ENCODE measurements around the gene CMC1. TPM values are rescaled to one million over a fixed set of nuclear protein-coding genes. Genes with fewer than 3 reads are reported as not detected.

Gene CMC1
- polyA plus RNA-seq, 3 donors: 13.2 to 43.9 (median 40.5) TPM

DNA sequence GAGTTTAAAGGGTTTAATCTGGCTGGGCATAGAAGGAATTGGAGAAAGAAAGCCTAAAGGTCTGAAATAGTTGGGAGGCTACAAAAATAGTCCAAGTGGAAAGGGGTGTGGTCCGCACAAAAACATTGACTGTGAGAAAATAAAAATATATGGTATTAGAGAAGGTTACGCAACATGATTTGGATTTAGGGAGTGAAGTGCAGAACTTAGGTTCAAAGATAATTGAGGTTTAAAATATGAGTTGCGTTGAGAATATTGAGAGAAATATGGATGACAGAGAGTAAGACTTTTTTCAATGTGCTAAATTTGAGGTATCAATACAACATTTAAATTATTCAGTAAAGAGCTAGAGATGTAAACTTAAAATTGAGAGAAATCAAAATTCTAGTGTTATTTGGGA, 15.4 kb upstream of the CMC1 start:
- TF ChIP-seq, protein P1, sequence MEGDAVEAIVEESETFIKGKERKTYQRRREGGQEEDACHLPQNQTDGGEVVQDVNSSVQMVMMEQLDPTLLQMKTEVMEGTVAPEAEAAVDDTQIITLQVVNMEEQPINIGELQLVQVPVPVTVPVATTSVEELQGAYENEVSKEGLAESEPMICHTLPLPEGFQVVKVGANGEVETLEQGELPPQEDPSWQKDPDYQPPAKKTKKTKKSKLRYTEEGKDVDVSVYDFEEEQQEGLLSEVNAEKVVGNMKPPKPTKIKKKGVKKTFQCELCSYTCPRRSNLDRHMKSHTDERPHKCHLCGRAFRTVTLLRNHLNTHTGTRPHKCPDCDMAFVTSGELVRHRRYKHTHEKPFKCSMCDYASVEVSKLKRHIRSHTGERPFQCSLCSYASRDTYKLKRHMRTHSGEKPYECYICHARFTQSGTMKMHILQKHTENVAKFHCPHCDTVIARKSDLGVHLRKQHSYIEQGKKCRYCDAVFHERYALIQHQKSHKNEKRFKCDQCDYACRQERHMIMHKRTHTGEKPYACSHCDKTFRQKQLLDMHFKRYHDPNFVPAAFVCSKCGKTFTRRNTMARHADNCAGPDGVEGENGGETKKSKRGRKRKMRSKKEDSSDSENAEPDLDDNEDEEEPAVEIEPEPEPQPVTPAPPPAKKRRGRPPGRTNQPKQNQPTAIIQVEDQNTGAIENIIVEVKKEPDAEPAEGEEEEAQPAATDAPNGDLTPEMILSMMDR (IDR thresholded peaks at IDR 0.05): no peak
- H4K20me1 ChIP-seq (ENCODE audit: insufficient read depth, low read length): no peaks in the 10 kb centered on the region
- H3K4me2 ChIP-seq (replicated peaks; ENCODE audit: extremely low read depth, low read length, poor library complexity, severe bottlenecking): no peak overlapping the region
- no peaks in the 10 kb centered on the region for H3K27me3 ChIP-seq (ENCODE audit: control insufficient read depth in 2 of 2, insufficient read depth in 2 of 2, low read length in 2 of 2)
- H3K9me3 ChIP-seq (replicated peaks in 1 of 2; ENCODE audit: control insufficient read depth in 1 of 2, insufficient read depth in 1 of 2, low read length in 2 of 2): no peaks in the 10 kb centered on the region
- Mint-ChIP-seq H3K27ac (no peak overlapping the region), H3K36me3 (no peaks in the 10 kb centered on the region), H3K27me3 (ENCODE audit: low read depth in 3 of 3) (peaks cover 0 to 5% (median 2%) of the 10 kb centered on the region in 3 donors), H3K9me3 (peaks cover 0 to 3% (median 0%) of the 10 kb centered on the region in 7 donors), H3K4me1 (no peaks in the 10 kb centered on the region), H3K4me3 (no peak overlapping the region)
- DNase-seq: no peak
- WGBS (ENCODE audit: insufficient coverage): 100% methylated on average over 1 of the region's 3 CpGs
- no peaks in the 10 kb centered on the region for H3K79me2 ChIP-seq (ENCODE audit: insufficient read depth, low read length)
- no peak overlapping the region for H3K4me3 ChIP-seq (replicated peaks in 1 of 3; ENCODE audit: low read depth in 2 of 3, low read length in 3 of 3)
- intact Hi-C loops (cut with micrococcal nuclease): no loop called here
- H3K9ac ChIP-seq (ENCODE audit: insufficient read depth, low read length, poor library complexity, severe bottlenecking): no peak overlapping the region
- H3K27ac ChIP-seq (ENCODE audit: low read depth in 1 of 2, low read length in 2 of 2): no peak overlapping the region
- no peaks in the 10 kb centered on the region for H3K36me3 ChIP-seq (replicated peaks in 1 of 2; ENCODE audit: control insufficient read depth in 1 of 2, insufficient read depth in 2 of 2, low read length in 2 of 2)
- H3K4me1 ChIP-seq (ENCODE audit: control insufficient read depth in 1 of 2, insufficient read depth in 2 of 2, low read length in 2 of 2): no peaks in the 10 kb centered on the region
- H2AFZ ChIP-seq (ENCODE audit: insufficient read depth, low read depth, low read length, poor library complexity, severe bottlenecking): no peak overlapping the region

DNA sequence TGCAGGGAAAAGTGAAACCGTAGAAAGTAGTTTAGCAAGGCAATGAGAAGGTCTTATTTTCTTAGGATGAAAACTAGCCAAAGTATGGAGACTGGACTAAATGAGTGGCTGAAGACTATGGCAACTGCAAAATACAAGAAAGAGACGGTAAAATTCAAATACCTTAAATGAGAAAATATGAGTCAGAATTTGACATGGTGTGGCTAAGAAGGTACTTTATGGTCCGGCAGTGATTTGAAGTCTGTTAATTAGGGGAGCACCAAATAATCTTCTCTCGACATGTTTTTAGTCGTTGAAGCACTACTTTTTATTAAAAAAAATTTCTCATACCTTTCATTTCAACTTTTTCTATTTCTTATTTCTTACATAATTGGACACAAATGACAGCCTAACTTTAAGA, 12.8 kb upstream of the CMC1 start:
- no peaks in the 10 kb centered on the region for H3K9me3 ChIP-seq (replicated peaks in 1 of 2; ENCODE audit: control insufficient read depth in 1 of 2, insufficient read depth in 1 of 2, low read length in 2 of 2)
- no peak overlapping the region for H2AFZ ChIP-seq (ENCODE audit: insufficient read depth, low read depth, low read length, poor library complexity, severe bottlenecking)
- H3K27me3 ChIP-seq (ENCODE audit: control insufficient read depth in 2 of 2, insufficient read depth in 2 of 2, low read length in 2 of 2): no peaks in the 10 kb centered on the region
- no peaks in the 10 kb centered on the region for H4K20me1 ChIP-seq (ENCODE audit: insufficient read depth, low read length)
- DNase-seq: no peak
- H3K4me1 ChIP-seq (ENCODE audit: control insufficient read depth in 1 of 2, insufficient read depth in 2 of 2, low read length in 2 of 2): no peaks in the 10 kb centered on the region
- Mint-ChIP-seq H3K27ac (no peak overlapping the region), H3K9me3 (peaks cover 0 to 3% (median 1%) of the 10 kb centered on the region in 7 donors), H3K27me3 (ENCODE audit: low read depth in 3 of 3) (peaks cover 0 to 5% (median 5%) of the 10 kb centered on the region in 3 donors), H3K4me3 (no peak overlapping the region), H3K4me1 (no peaks in the 10 kb centered on the region), H3K36me3 (no peaks in the 10 kb centered on the region)
- TF ChIP-seq, protein P1 (IDR thresholded peaks at IDR 0.05): no peak
- WGBS (ENCODE audit: insufficient coverage): 90% methylated on average over 3 of the region's 5 CpGs
- H3K36me3 ChIP-seq (replicated peaks in 1 of 2; ENCODE audit: control insufficient read depth in 1 of 2, insufficient read depth in 2 of 2, low read length in 2 of 2): no peaks in the 10 kb centered on the region
- no peak overlapping the region for H3K4me2 ChIP-seq (replicated peaks; ENCODE audit: extremely low read depth, low read length, poor library complexity, severe bottlenecking)
- no peak overlapping the region for H3K4me3 ChIP-seq (replicated peaks in 1 of 3; ENCODE audit: low read depth in 2 of 3, low read length in 3 of 3)
- no peaks in the 10 kb centered on the region for H3K79me2 ChIP-seq (ENCODE audit: insufficient read depth, low read length)
- H3K27ac ChIP-seq (ENCODE audit: low read depth in 1 of 2, low read length in 2 of 2): no peak overlapping the region
- intact Hi-C loops (cut with micrococcal nuclease): no loop called here
- H3K9ac ChIP-seq (ENCODE audit: insufficient read depth, low read length, poor library complexity, severe bottlenecking): no peak overlapping the region
